ENCODE measurements around the gene SIK1. TPM values are rescaled to one million over a fixed set of nuclear protein-coding genes. Genes with fewer than 3 reads are reported as not detected.

The SIK1 gene
- total RNA-seq, 1 experiment from 2014 or later, result 5.7 TPM

DNA sequence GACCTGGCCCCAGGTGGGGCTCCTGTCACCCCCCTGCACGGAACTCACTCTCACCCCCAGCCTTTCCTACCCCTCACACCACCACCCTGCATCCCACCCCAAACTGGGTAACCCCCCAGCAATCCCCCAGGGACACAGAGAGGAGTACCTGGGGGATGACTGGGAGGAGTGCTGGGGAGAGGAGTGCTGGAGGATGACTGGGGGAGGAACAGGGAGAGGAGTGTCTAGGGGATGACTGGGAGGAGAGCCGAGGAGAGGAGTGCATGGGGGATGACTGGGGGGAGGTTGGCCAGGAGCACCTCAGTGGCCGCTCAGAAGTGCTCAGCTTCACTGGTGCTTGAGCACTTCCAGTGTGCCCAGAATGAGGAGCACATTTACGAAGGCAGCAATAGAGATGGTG is 59.1 kb downstream of the SIK1 start:
- H4K5ac ChIP-seq (ENCODE audit: insufficient read length, low read depth, low read length), result no peak overlapping the region
- H2AK5ac ChIP-seq (ENCODE audit: insufficient read length, low read length), result no peak overlapping the region
- Mint-ChIP-seq H3K4me3 (no peak overlapping the region), H3K9me3 (peaks cover 0 to 3% of the 10 kb centered on the region in 2 experiments; a peak in 2 of 5 replicates), H3K4me1 (peaks cover 24 to 36% of the 10 kb centered on the region in 2 experiments), H3K27ac (no peak overlapping the region; a peak in 1 of 7 replicates), H3K36me3 (ENCODE audit: insufficient read depth in 1 of 3, low read depth in 3 of 3) (no peaks in the 10 kb centered on the region; a peak in 1 of 7 replicates), H3K27me3 (ENCODE audit: low read depth) (peaks cover 5% of the 10 kb centered on the region; the same call in 1 of the 2 replicates)
- WGBS (ENCODE audit: extremely low coverage, insufficient read length, low lambda C conversion rate), result no CpG with 5 or more reads among the region's 4 CpGs
- H2BK5ac ChIP-seq (ENCODE audit: insufficient read length, low read length), result no peak overlapping the region
- no peak overlapping the region for H4K8ac ChIP-seq (replicated peaks; ENCODE audit: insufficient read length, low read depth, low read length)
- H3K9me3 ChIP-seq (ENCODE audit: control insufficient read depth, low read depth, low read length), result no peaks in the 10 kb centered on the region
- no peaks in the 10 kb centered on the region for H3K27me3 ChIP-seq (ENCODE audit: insufficient read depth, low read length)
- H3K4me2 ChIP-seq (ENCODE audit: insufficient read depth, insufficient read length, low read length), result no peak overlapping the region
- no peaks in the 10 kb centered on the region for H4K20me1 ChIP-seq (ENCODE audit: control insufficient read depth, insufficient read depth, insufficient read length)
- no peak overlapping the region for H3K56ac ChIP-seq (ENCODE audit: insufficient read length, low read depth, low read length)
- no peak overlapping the region for H3K18ac ChIP-seq (ENCODE audit: insufficient read length, low read depth, low read length)
- H3T11ph ChIP-seq (ENCODE audit: low read length), result no peak overlapping the region
- H3K23ac ChIP-seq (ENCODE audit: insufficient read length, low read depth, low read length), result no peak overlapping the region
- H3K4me1 ChIP-seq (ENCODE audit: insufficient read depth, low read length), result peaks cover 4% of the 10 kb centered on the region; the same call in 1 of the 2 replicates
- no peaks in the 10 kb centered on the region for H3K79me2 ChIP-seq (ENCODE audit: insufficient read depth, low read length)
- no peak for DNase-seq
- H2BK15ac ChIP-seq (ENCODE audit: low read depth, low read length), result no peak overlapping the region
- no peak overlapping the region for H2BK20ac ChIP-seq (ENCODE audit: low read depth, low read length, poor library complexity, severe bottlenecking)
- H2BK120ac ChIP-seq (ENCODE audit: low read depth, low read length, poor library complexity, severe bottlenecking), result no peak overlapping the region
- no peaks in the 10 kb centered on the region for H3K23me2 ChIP-seq (ENCODE audit: insufficient read length, low read depth, low read length, poor library complexity, severe bottlenecking)
- no peak overlapping the region for H3K14ac ChIP-seq (ENCODE audit: insufficient read depth, low read length)
- H2AFZ ChIP-seq (ENCODE audit: low read length), result no peak overlapping the region
- TF ChIP-seq, protein P1, sequence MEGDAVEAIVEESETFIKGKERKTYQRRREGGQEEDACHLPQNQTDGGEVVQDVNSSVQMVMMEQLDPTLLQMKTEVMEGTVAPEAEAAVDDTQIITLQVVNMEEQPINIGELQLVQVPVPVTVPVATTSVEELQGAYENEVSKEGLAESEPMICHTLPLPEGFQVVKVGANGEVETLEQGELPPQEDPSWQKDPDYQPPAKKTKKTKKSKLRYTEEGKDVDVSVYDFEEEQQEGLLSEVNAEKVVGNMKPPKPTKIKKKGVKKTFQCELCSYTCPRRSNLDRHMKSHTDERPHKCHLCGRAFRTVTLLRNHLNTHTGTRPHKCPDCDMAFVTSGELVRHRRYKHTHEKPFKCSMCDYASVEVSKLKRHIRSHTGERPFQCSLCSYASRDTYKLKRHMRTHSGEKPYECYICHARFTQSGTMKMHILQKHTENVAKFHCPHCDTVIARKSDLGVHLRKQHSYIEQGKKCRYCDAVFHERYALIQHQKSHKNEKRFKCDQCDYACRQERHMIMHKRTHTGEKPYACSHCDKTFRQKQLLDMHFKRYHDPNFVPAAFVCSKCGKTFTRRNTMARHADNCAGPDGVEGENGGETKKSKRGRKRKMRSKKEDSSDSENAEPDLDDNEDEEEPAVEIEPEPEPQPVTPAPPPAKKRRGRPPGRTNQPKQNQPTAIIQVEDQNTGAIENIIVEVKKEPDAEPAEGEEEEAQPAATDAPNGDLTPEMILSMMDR (conservative IDR thresholded peaks at IDR 0.05), result no peak
- no peak overlapping the region for H3K27ac ChIP-seq (ENCODE audit: insufficient read length, low read depth, low read length)
- H4K91ac ChIP-seq (ENCODE audit: insufficient read length, low read depth, low read length), result no peak overlapping the region
- no peaks in the 10 kb centered on the region for H3K79me1 ChIP-seq (ENCODE audit: insufficient read depth, low read depth, low read length, poor library complexity, severe bottlenecking)
- H2BK12ac ChIP-seq (ENCODE audit: insufficient read length, low read depth, low read length), result no peak overlapping the region
- H3K4ac ChIP-seq (ENCODE audit: low read depth, low read length), result no peak overlapping the region
- no peak overlapping the region for H3K9ac ChIP-seq (ENCODE audit: extremely low read depth, insufficient read length, low read length)

Data from H9 (cell line).